Nephron (organoid): ENCODE results near the gene A1BG.

Source experiments
- H3K27ac Mint-ChIP-seq, 3 experiments: 2 replicates each; pipeline ENCODE4 v1.8.0; 2020; ENCODE audit warnings: mixed read lengths in 3 of 3, mild to moderate bottlenecking in 2 of 3, moderate library complexity in 1 of 3
- H3K27me3 Mint-ChIP-seq: 2 replicates; pipeline ENCODE4 v1.8.0; 2021; ENCODE audit warnings: low read depth, mild to moderate bottlenecking, moderate library complexity, mixed read lengths
- H3K36me3 Mint-ChIP-seq: 2 replicates; pipeline ENCODE4 v1.8.0; 2020; ENCODE audit warnings: low read depth, mixed read lengths
- H3K4me1 Mint-ChIP-seq: 2 replicates; pipeline ENCODE4 v1.8.0; 2020; ENCODE audit warnings: mixed read lengths
- H3K4me3 Mint-ChIP-seq, 3 experiments: 2 replicates each; pipeline ENCODE4 v1.8.0; 2020; ENCODE audit warnings: mild to moderate bottlenecking in 3 of 3, mixed read lengths in 3 of 3, moderate library complexity in 2 of 3
- H3K9me3 Mint-ChIP-seq: 2 replicates; pipeline ENCODE4 v1.8.0; 2020; ENCODE audit warnings: mixed read lengths
- TF ChIP-seq, protein P1 (sequence below), 3 experiments: fragments of 200-600 bp; sonication (generic); IDR thresholded peaks; one replicate each; pipeline ENCODE4 v1.5.0; 2021; ENCODE audit warnings: antibody characterized with exemption in 3 of 3; ENCODE audit not compliant: unreplicated experiment in 3 of 3

The A1BG gene

DNA sequence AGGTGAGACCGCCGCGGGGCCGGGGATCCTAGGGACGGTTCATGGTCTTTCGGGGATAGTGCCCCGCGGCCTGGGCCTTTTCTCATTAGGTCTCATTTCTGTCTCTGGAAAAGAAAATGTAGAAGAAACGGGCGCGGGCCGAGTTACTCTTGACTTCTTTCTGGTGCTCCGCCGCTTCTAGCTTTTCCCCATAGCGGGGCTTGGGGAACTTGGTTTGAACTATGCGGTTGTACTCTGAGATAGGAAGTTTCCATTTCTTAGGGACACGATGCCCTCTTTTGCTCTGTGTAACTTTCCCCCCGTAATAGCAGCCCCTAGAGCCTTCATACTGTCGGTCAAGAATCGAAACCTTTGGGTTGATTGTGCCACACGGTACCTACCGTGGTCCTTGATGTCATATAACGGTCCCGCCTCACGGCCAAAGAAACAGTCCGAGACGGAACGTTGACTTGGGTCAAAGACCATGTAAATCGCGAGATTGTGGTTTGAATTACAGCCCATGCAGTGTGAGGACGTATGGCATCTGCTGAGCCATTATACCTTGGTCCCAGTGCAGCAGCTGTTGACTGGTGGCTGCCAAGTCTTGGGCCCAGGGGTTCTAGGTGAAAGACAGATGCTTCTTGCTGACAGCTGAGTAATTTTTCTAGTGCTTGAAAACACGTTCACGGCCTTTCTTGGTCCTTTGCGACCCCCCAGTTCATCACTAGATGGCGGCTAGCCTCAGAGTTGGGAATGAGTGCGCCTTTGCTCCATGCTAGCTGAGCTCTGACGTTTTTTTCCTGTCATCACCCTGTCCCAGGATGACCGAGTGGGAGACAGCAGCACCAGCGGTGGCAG is 34.3 kb upstream of the A1BG start:
- H3K9me3 Mint-ChIP-seq = no peaks in the 10 kb centered on the region
- peak overlapping the region; percentile 97 to 99 (median 98) for H3K4me3 Mint-ChIP-seq
- peak overlapping the region; percentile 100 for H3K27ac Mint-ChIP-seq
- TF ChIP-seq, protein P1, sequence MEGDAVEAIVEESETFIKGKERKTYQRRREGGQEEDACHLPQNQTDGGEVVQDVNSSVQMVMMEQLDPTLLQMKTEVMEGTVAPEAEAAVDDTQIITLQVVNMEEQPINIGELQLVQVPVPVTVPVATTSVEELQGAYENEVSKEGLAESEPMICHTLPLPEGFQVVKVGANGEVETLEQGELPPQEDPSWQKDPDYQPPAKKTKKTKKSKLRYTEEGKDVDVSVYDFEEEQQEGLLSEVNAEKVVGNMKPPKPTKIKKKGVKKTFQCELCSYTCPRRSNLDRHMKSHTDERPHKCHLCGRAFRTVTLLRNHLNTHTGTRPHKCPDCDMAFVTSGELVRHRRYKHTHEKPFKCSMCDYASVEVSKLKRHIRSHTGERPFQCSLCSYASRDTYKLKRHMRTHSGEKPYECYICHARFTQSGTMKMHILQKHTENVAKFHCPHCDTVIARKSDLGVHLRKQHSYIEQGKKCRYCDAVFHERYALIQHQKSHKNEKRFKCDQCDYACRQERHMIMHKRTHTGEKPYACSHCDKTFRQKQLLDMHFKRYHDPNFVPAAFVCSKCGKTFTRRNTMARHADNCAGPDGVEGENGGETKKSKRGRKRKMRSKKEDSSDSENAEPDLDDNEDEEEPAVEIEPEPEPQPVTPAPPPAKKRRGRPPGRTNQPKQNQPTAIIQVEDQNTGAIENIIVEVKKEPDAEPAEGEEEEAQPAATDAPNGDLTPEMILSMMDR (IDR thresholded peaks at IDR 0.05; ENCODE audit: unreplicated experiment in 3 of 3) = no peak
- H3K27me3 Mint-ChIP-seq = no peaks in the 10 kb centered on the region
- peaks cover 26% of the 10 kb centered on the region for H3K36me3 Mint-ChIP-seq
- peaks cover 25% of the 10 kb centered on the region for H3K4me1 Mint-ChIP-seq

DNA sequence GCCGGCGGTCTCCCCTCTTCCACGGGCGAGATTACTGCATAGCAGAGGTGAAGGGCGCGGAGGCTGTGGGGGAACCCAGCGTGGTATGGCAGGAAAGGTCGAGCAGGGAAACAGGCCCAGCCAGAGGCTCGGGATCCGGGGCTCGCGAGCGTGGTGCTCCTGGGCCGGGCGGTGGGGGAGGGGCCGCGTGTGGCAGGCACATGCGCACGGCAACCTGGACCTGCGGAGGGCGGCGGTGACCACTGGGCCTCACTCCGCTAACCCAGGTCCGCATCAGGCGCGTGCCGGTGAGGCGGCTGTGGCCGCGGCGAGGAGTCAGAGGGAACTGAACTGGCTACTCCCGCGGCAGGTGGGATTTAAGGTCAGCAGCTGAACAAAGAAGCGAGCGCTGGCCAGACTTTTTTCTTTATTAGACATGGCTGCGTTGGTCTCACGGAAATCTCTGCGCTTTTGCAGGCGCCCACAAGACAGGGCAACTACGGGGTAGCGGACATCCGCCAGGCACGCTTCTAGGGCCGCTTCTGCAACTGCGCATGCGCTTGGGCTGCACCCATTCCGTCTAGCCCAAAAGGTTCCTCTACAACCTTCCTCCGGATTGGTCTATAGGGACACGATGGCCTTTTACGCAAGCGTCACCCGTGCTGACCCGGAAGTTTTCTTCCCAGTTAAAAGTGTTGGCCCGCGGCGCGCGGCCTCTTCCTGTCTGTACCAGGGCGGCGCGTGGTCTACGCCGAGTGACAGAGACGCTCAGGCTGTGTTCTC is 33.5 kb upstream of the A1BG start, which contains the start of gene RPS5:
TSS of gene RPS5 (plus strand) at position 694 of the 762 bp plus-strand sequence. CDS start 869 bp downstream, outside the sequence.
- Mint-ChIP-seq H3K27me3 (no peaks in the 10 kb centered on the region), H3K27ac (peak within 1 kb of the TSS; percentile 100), H3K36me3 (peaks cover 24% of the 10 kb centered on the region), H3K4me1 (peaks cover 30% of the 10 kb centered on the region), H3K4me3 (peak within 1 kb of the TSS; percentile 97 to 99 (median 98)), H3K9me3 (no peaks in the 10 kb centered on the region)
- TF ChIP-seq, protein P1 (IDR thresholded peaks at IDR 0.05; ENCODE audit: unreplicated experiment in 3 of 3) = no peak

DNA sequence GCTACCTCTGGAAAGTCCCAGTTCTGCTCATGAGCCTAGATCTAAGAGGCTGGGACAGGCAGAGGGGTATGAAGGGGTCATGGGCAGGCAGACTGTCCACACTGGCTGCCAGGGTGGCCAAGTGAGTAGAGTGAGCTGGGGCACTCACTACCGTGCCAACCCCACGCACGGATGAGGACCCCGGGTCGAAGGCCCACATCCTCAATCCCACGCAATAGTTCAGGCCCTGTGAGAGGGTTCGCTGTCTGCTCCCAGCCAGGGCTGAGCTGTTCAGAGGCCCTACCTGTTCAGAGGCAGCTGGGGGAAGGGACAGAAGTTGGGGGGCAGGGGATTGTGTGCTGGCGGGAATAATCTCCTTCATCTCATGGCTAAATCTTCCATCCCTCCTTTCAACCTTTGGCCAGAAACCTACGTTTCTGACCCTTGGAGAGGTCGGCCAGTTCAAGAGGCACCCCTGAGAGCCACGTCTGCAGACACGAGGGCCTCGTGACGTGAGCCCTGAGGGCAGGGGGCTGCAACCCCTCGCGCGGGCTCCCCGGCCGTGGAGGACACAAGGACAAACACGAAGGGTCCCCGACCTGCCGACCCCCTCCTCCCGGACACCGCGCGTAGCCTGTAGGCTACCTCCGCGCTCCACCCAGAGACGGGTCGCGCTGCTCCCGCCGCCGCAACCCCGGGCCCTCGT is 32.7 kb upstream of the A1BG start:
- peaks cover 33% of the 10 kb centered on the region for H3K4me1 Mint-ChIP-seq
- no peaks in the 10 kb centered on the region for H3K27me3 Mint-ChIP-seq
- H3K4me3 Mint-ChIP-seq = peak overlapping the region; percentile 97 to 99 (median 98)
- TF ChIP-seq, protein P1 (IDR thresholded peaks at IDR 0.05; ENCODE audit: unreplicated experiment in 3 of 3) = no peak
- no peaks in the 10 kb centered on the region for H3K9me3 Mint-ChIP-seq
- peak overlapping the region; percentile 100 for H3K27ac Mint-ChIP-seq
- H3K36me3 Mint-ChIP-seq = peaks cover 21% of the 10 kb centered on the region

DNA sequence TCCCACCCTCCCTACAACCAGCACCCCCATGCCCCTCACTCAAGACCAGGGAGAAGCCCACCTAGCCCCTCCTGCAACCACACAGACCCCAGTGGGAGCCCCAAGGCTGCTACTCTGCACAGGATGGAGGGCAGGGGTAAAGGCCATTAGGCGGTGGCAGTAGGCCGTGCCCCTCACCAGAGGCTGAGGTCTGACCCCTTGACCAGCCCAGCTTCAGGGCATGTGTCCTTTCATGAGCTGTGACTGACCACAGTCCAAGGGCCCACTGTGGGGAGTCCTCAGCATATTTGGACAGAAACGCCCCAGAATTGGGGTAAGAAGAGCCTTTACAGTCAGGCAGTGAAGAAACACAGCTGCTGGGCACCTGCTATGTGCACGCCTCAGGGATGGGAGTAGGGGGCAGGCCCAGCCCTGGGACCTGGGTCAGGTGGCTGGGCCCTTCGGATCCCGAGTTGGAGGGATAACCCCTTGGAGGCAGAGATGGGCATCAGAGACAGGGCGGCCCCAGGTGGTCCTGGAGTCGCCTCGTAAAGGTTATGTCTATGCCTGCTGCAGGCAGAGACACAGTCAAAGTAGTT is 32.1 kb upstream of the A1BG start:
- Mint-ChIP-seq H3K4me1 (peaks cover 30% of the 10 kb centered on the region), H3K27me3 (no peaks in the 10 kb centered on the region), H3K4me3 (peak overlapping the region; percentile 97 to 99 (median 98)), H3K36me3 (peaks cover 15% of the 10 kb centered on the region), H3K27ac (peak overlapping the region; percentile 100), H3K9me3 (no peaks in the 10 kb centered on the region)
- TF ChIP-seq, protein P1 (IDR thresholded peaks at IDR 0.05; ENCODE audit: unreplicated experiment in 3 of 3) = no peak

DNA sequence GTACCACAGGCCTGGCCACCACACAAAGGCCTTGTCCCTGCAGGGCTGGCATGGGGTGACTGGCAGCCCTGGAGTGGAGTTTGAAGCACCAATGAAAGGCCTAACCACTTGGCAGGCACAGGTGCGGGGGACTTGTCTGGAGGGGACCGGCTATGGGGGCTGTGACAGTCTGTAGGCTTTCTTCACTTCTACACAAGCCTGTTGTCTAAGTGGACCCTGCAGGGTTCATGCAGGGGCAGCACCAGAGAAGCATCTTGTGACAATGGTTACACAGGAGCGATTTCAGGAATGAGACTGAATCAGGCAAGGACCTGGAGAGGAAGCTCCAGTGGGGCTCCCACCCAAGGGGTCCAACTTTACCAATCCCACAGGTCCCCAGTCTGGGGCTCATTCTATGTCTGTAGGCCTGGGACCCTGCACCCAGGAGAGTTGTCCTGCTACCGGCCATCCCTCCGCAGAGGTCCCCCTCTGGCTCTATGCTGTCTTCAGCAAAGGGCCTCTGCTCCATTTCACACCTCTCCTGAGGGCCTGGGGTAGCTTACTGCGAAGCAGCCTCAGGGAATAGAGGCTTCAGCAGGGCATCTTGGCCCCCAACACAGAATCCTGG is 29.8 kb upstream of the A1BG start:
- peak overlapping the region; percentile 97 to 99 (median 98) for H3K4me3 Mint-ChIP-seq
- peak overlapping the region; percentile 62 to 100 (median 84) for H3K27ac Mint-ChIP-seq
- no peaks in the 10 kb centered on the region for H3K27me3 Mint-ChIP-seq
- no peaks in the 10 kb centered on the region for H3K9me3 Mint-ChIP-seq
- peaks cover 28% of the 10 kb centered on the region for H3K4me1 Mint-ChIP-seq
- peaks cover 3% of the 10 kb centered on the region for H3K36me3 Mint-ChIP-seq
- TF ChIP-seq, protein P1 (IDR thresholded peaks at IDR 0.05; ENCODE audit: unreplicated experiment in 3 of 3) = no peak
